Measurements from ENCODE around the gene MACROD1. TPM values are rescaled to one million over a fixed set of nuclear protein-coding genes. Genes with fewer than 3 reads are reported as not detected.
A peak's percentile ranks its signal among the peaks of the same experiment; 100 is the strongest.

The MACROD1 gene
- total RNA-seq, 1 donor, result 17.7 TPM

GRCh38 chr11:64036087-64037026 lies 129.6 kb downstream of the MACROD1 start:
- no peak overlapping the region for H3K27ac ChIP-seq (ENCODE audit: low read depth, low read length)

GRCh38 chr11:64035576-64035975 lies 130.3 kb downstream of the MACROD1 start, which contains the start of gene FLRT1:
Gene FLRT1 (plus strand): TSS chr11:64035931. CDS start chr11:64116268, 80,337 bp downstream.
- Histone ChIP-seq H3K4me1 (ENCODE audit: insufficient read depth, low read length) (no peaks in the 10 kb centered on the region), H3K4me2 (ENCODE audit: insufficient read depth, low read length) (peak within 1 kb of the TSS; percentile 69), H3K79me2 (ENCODE audit: insufficient read depth, low read length) (no peaks in the 10 kb centered on the region), H3K9me3 (ENCODE audit: low read depth, low read length) (no peaks in the 10 kb centered on the region), H3K27ac (ENCODE audit: low read depth, low read length) (no peak within 1 kb of the TSS), H3K36me3 (ENCODE audit: insufficient read depth, low read length) (no peaks in the 10 kb centered on the region), H4K20me1 (ENCODE audit: insufficient read depth, low read length) (peaks cover 28% of the 10 kb centered on the region), H2AFZ (ENCODE audit: low read length) (no peak within 1 kb of the TSS), H3K27me3 (ENCODE audit: insufficient read depth, low read length) (peaks cover 26% of the 10 kb centered on the region), H3K4me3 (ENCODE audit: insufficient read depth, low read length) (peak within 1 kb of the TSS; percentile 61)
- DNase-seq (ENCODE audit: insufficient read length, low spot score, missing footprints), result no peak
- no peak for TF ChIP-seq CTCF (IDR thresholded peaks at IDR 0.05; ENCODE audit: extremely low read depth, low read depth, low read length)

More at GRCh38 chr11:64036087-64037026, 129.6 kb downstream of the MACROD1 start:
- peaks cover 26% of the 10 kb centered on the region for H3K27me3 ChIP-seq (ENCODE audit: insufficient read depth, low read length)
- no peaks in the 10 kb centered on the region for H3K4me1 ChIP-seq (ENCODE audit: insufficient read depth, low read length)
- peaks cover 27% of the 10 kb centered on the region for H4K20me1 ChIP-seq (ENCODE audit: insufficient read depth, low read length)
- no peak for TF ChIP-seq CTCF (IDR thresholded peaks at IDR 0.05; ENCODE audit: extremely low read depth, low read depth, low read length)
- H3K36me3 ChIP-seq (ENCODE audit: insufficient read depth, low read length), result no peaks in the 10 kb centered on the region
- DNase-seq (ENCODE audit: insufficient read length, low spot score, missing footprints), result peak; percentile 96
- H3K4me3 ChIP-seq (ENCODE audit: insufficient read depth, low read length), result peak overlapping the region; percentile 61
- peak overlapping the region; percentile 69 for H3K4me2 ChIP-seq (ENCODE audit: insufficient read depth, low read length)
- no peak overlapping the region for H2AFZ ChIP-seq (ENCODE audit: low read length)
- no peaks in the 10 kb centered on the region for H3K9me3 ChIP-seq (ENCODE audit: low read depth, low read length)
- no peaks in the 10 kb centered on the region for H3K79me2 ChIP-seq (ENCODE audit: insufficient read depth, low read length)

GRCh38 chr11:64035081-64035524 lies 130.8 kb downstream of the MACROD1 start:
- no peak overlapping the region for H3K4me3 ChIP-seq (ENCODE audit: insufficient read depth, low read length)
- no peak for DNase-seq (ENCODE audit: insufficient read length, low spot score, missing footprints)
- no peak for TF ChIP-seq CTCF (IDR thresholded peaks at IDR 0.05; ENCODE audit: extremely low read depth, low read depth, low read length)
- H3K36me3 ChIP-seq (ENCODE audit: insufficient read depth, low read length), result no peaks in the 10 kb centered on the region
- H3K4me1 ChIP-seq (ENCODE audit: insufficient read depth, low read length), result no peaks in the 10 kb centered on the region
- no peak overlapping the region for H3K4me2 ChIP-seq (ENCODE audit: insufficient read depth, low read length)
- H3K27ac ChIP-seq (ENCODE audit: low read depth, low read length), result no peak overlapping the region
- H3K27me3 ChIP-seq (ENCODE audit: insufficient read depth, low read length), result peaks cover 26% of the 10 kb centered on the region
- H2AFZ ChIP-seq (ENCODE audit: low read length), result no peak overlapping the region
- no peaks in the 10 kb centered on the region for H3K9me3 ChIP-seq (ENCODE audit: low read depth, low read length)
- H4K20me1 ChIP-seq (ENCODE audit: insufficient read depth, low read length), result peaks cover 33% of the 10 kb centered on the region
- H3K79me2 ChIP-seq (ENCODE audit: insufficient read depth, low read length), result no peaks in the 10 kb centered on the region

- no peak overlapping the region for H3K4me2 ChIP-seq (ENCODE audit: insufficient read depth, low read length)
- no peak for DNase-seq (ENCODE audit: insufficient read length, low spot score, missing footprints)
- no peak overlapping the region for H3K27ac ChIP-seq (ENCODE audit: low read depth, low read length)
- no peak overlapping the region for H3K4me3 ChIP-seq (ENCODE audit: insufficient read depth, low read length)
- no peaks in the 10 kb centered on the region for H3K9me3 ChIP-seq (ENCODE audit: low read depth, low read length)
- no peak overlapping the region for H2AFZ ChIP-seq (ENCODE audit: low read length)
- no peaks in the 10 kb centered on the region for H3K36me3 ChIP-seq (ENCODE audit: insufficient read depth, low read length)
- H4K20me1 ChIP-seq (ENCODE audit: insufficient read depth, low read length), result peaks cover 30% of the 10 kb centered on the region
- no peaks in the 10 kb centered on the region for H3K79me2 ChIP-seq (ENCODE audit: insufficient read depth, low read length)
- no peak for TF ChIP-seq CTCF (IDR thresholded peaks at IDR 0.05; ENCODE audit: extremely low read depth, low read depth, low read length)
- H3K27me3 ChIP-seq (ENCODE audit: insufficient read depth, low read length), result peaks cover 26% of the 10 kb centered on the region
- no peaks in the 10 kb centered on the region for H3K4me1 ChIP-seq (ENCODE audit: insufficient read depth, low read length)
Observed at GRCh38 chr11:64034411-64034811, 131.5 kb downstream of the MACROD1 start.
